Urinary bladder (tissue), 4 donors: ENCODE measurements around the gene ACP4. TPM values are rescaled to one million over a fixed set of nuclear protein-coding genes. Genes with fewer than 3 reads are reported as not detected.

Experiments
- DNase-seq: peaks from one replicate; pipeline ENCODE4 v3.0.0-alpha.2; 2015; ENCODE audit errors: extremely low spot score
- H3K27ac ChIP-seq: one replicate; pipeline ENCODE4 v1.5.1; 2013; ENCODE audit warnings: low read depth, mild to moderate bottlenecking, moderate library complexity
- H3K36me3 ChIP-seq: one replicate; pipeline ENCODE4 v1.6.1; 2013; ENCODE audit warnings: mild to moderate bottlenecking, moderate library complexity; ENCODE audit not compliant: insufficient read depth
- H3K4me1 ChIP-seq: one replicate; pipeline ENCODE4 v1.6.1; 2013; ENCODE audit warnings: mild to moderate bottlenecking, moderate library complexity; ENCODE audit not compliant: insufficient read depth
- H3K4me3 ChIP-seq: one replicate; pipeline ENCODE4 v1.5.1; 2013; ENCODE audit warnings: low read depth, low read length
- WGBS: extraction: QIAGEN DNeasy Blood & Tissue Kit; methylation state at CpG from one replicate; pipeline ENCODE4 v1.1.7; 2013; 5-methylcytosine and 5-hydroxymethylcytosine counted together
- polyA plus RNA-seq: library from polyadenylated mRNA; stranded (reverse); fragments of 200-250 nt; gene quantifications from one replicate; pipeline ENCODE4 v1.2.3, GENCODE V29; 2013
- small RNA-seq: library from RNA; depleted of rRNA; stranded (forward); fragments of <200 nt; gene quantifications from one replicate; pipeline ENCODE3, GENCODE V24; 2014
- total RNA-seq: library from RNA; depleted of rRNA; stranded (reverse); fragments of >200 nt; gene quantifications from one replicate; pipeline ENCODE4 v1.2.3, GENCODE V29; 2014
- donor health status: healthy with polysubstance abuse.
- donor health status: healthy.

Gene ACP4
- total and polyA plus RNA-seq, 2 donors = not detected

GRCh38 chr19:50842130-50842529 lies 51.9 kb downstream of the ACP4 start:
- H3K27ac ChIP-seq = no peak overlapping the region
- no peaks in the 10 kb centered on the region for H3K4me1 ChIP-seq
- H3K4me3 ChIP-seq = no peak overlapping the region
- H3K36me3 ChIP-seq = no peaks in the 10 kb centered on the region
- WGBS = 73% methylated on average over 6 of the region's 6 CpGs
- no peak for DNase-seq

GRCh38 chr19:50843205-50843604 lies 53.0 kb downstream of the ACP4 start:
- no peak for DNase-seq
- WGBS = 94% methylated on average over 2 of the region's 2 CpGs

GRCh38 chr19:50843701-50844221 lies 53.5 kb downstream of the ACP4 start:
- Histone ChIP-seq H3K4me1 (no peaks in the 10 kb centered on the region), H3K4me3 (no peak overlapping the region), H3K36me3 (no peaks in the 10 kb centered on the region), H3K27ac (no peak overlapping the region)
- WGBS = 84% methylated on average over 7 of the region's 7 CpGs
- DNase-seq = no peak

More at GRCh38 chr19:50843205-50843604, 53.0 kb downstream of the ACP4 start:
- no peak overlapping the region for H3K4me3 ChIP-seq
- no peaks in the 10 kb centered on the region for H3K36me3 ChIP-seq
- no peak overlapping the region for H3K27ac ChIP-seq
- no peaks in the 10 kb centered on the region for H3K4me1 ChIP-seq

GRCh38 chr19:50844296-50844935 lies 54.2 kb downstream of the ACP4 start:
- 59% methylated on average over 8 of the region's 8 CpGs for WGBS
- Histone ChIP-seq H3K27ac (no peak overlapping the region), H3K4me3 (no peak overlapping the region), H3K36me3 (no peaks in the 10 kb centered on the region), H3K4me1 (no peaks in the 10 kb centered on the region)
- no peak for DNase-seq

Small RNAs within 50 kb of the gene (small RNA-seq; reads per million reads assigned to genes)
- gene SNORD88A (126 reads per million, percentile 97 among the genes with 10 or more reads in this experiment), gene SNORD88B (not detected), gene SNORD88C (not detected)

Other genes with a start within 250 kb of the ACP4 start
- gene LRRC4B, start 222.0 kb upstream of the ACP4 start, total RNA-seq = 12.8 TPM
- 14.5 TPM for gene LRRC4B, start 222.0 kb upstream of the ACP4 start, polyA plus RNA-seq
- 0.16 TPM for gene SYT3, start 150.5 kb upstream of the ACP4 start, total RNA-seq
- 0.32 TPM for gene SYT3, start 150.5 kb upstream of the ACP4 start, polyA plus RNA-seq
- not detected for gene C19orf81, start 141.0 kb upstream of the ACP4 start, total RNA-seq
- gene C19orf81, start 141.0 kb upstream of the ACP4 start, polyA plus RNA-seq = 0.94 TPM
- 4.3 TPM for gene SHANK1, start 70.6 kb upstream of the ACP4 start, total RNA-seq
- 0.60 TPM for gene SHANK1, start 70.6 kb upstream of the ACP4 start, polyA plus RNA-seq
- 32.4 TPM for gene CLEC11A, start 67.1 kb upstream of the ACP4 start, total RNA-seq
- gene CLEC11A, start 67.1 kb upstream of the ACP4 start, polyA plus RNA-seq = 43.7 TPM
- gene GPR32, start 20.0 kb upstream of the ACP4 start, total RNA-seq = not detected
- not detected for gene GPR32, start 20.0 kb upstream of the ACP4 start, polyA plus RNA-seq
- not detected for gene KLK1, start 33.4 kb downstream of the ACP4 start, total RNA-seq
- gene KLK1, start 33.4 kb downstream of the ACP4 start, polyA plus RNA-seq = 0.39 TPM
- gene KLK15, start 43.2 kb downstream of the ACP4 start, total RNA-seq = not detected
- not detected for gene KLK15, start 43.2 kb downstream of the ACP4 start, polyA plus RNA-seq
- not detected for gene KLK3, start 64.5 kb downstream of the ACP4 start, total RNA-seq
- gene KLK3, start 64.5 kb downstream of the ACP4 start, polyA plus RNA-seq = not detected
- gene KLK2, start 83.0 kb downstream of the ACP4 start, total RNA-seq = not detected
- gene KLK2, start 83.0 kb downstream of the ACP4 start, polyA plus RNA-seq = not detected
- gene KLK4, start 121.0 kb downstream of the ACP4 start, total RNA-seq = not detected
- not detected for gene KLK4, start 121.0 kb downstream of the ACP4 start, polyA plus RNA-seq
- not detected for gene KLK5, start 162.6 kb downstream of the ACP4 start, total RNA-seq
- not detected for gene KLK5, start 162.6 kb downstream of the ACP4 start, polyA plus RNA-seq
- not detected for gene KLK6, start 179.2 kb downstream of the ACP4 start, total RNA-seq
- not detected for gene KLK6, start 179.2 kb downstream of the ACP4 start, polyA plus RNA-seq
- 0.32 TPM for gene KLK7, start 193.5 kb downstream of the ACP4 start, total RNA-seq
- 0.14 TPM for gene KLK7, start 193.5 kb downstream of the ACP4 start, polyA plus RNA-seq
- gene KLK8, start 211.2 kb downstream of the ACP4 start, total RNA-seq = not detected
- gene KLK8, start 211.2 kb downstream of the ACP4 start, polyA plus RNA-seq = not detected
- not detected for gene KLK10, start 229.3 kb downstream of the ACP4 start, total RNA-seq
- gene KLK10, start 229.3 kb downstream of the ACP4 start, polyA plus RNA-seq = 0.33 TPM
- not detected for gene KLK11, start 236.2 kb downstream of the ACP4 start, total RNA-seq
- 0.15 TPM for gene KLK11, start 236.2 kb downstream of the ACP4 start, polyA plus RNA-seq
- gene KLK12, start 244.6 kb downstream of the ACP4 start, total RNA-seq = not detected
- gene KLK12, start 244.6 kb downstream of the ACP4 start, polyA plus RNA-seq = not detected